Measurements from ENCODE around the gene TMEM131.

The TMEM131 gene

GRCh38 chr2:97781981-97782380 lies 213.8 kb downstream of the TMEM131 start:
- CTCF ChIA-PET = interaction anchor here (0.7 kb wide), 1 partner anchor 23 kb away, joined by 5 read pairs; no protein-coding TSS in a partner anchor
- DNase-seq (ENCODE audit: low spot score) = no peak
- TF ChIP-seq, protein P1, sequence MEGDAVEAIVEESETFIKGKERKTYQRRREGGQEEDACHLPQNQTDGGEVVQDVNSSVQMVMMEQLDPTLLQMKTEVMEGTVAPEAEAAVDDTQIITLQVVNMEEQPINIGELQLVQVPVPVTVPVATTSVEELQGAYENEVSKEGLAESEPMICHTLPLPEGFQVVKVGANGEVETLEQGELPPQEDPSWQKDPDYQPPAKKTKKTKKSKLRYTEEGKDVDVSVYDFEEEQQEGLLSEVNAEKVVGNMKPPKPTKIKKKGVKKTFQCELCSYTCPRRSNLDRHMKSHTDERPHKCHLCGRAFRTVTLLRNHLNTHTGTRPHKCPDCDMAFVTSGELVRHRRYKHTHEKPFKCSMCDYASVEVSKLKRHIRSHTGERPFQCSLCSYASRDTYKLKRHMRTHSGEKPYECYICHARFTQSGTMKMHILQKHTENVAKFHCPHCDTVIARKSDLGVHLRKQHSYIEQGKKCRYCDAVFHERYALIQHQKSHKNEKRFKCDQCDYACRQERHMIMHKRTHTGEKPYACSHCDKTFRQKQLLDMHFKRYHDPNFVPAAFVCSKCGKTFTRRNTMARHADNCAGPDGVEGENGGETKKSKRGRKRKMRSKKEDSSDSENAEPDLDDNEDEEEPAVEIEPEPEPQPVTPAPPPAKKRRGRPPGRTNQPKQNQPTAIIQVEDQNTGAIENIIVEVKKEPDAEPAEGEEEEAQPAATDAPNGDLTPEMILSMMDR (conservative IDR thresholded peaks at IDR 0.05; ENCODE audit: low read depth) = no peak
- POLR2A ChIA-PET (ENCODE audit: low non-redundant PET) = no interaction called here
- no peak overlapping the region for H3K27ac ChIP-seq

- CTCF ChIA-PET = no interaction called here
- H3K27ac ChIP-seq = no peak overlapping the region
- DNase-seq (ENCODE audit: low spot score) = no peak
- TF ChIP-seq, protein P1 (conservative IDR thresholded peaks at IDR 0.05; ENCODE audit: low read depth) = no peak
- POLR2A ChIA-PET (ENCODE audit: low non-redundant PET) = no interaction called here
These were observed 216.6 kb downstream of the TMEM131 start for GRCh38 chr2:97779141-97779540.

DNA sequence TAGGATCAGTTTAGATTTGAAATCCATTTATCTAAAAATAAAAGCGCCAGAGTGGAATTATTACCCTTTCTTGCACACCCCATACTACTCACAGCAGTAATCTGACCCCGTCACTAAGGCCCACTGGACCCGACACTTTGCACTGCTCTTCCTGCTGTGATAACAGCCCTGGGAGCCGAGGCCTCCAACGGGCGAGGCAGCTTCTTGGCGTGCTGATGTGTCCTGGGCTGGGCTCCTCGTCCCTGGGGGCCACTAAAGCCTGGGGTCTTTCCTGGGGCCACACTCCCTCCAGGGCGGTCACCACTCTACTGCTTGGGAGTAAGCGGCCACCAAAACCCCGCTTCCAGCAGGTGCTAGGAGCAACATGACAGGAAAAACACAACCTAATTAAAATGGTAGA lies 220.7 kb downstream of the TMEM131 start:
- no peak overlapping the region for H3K27ac ChIP-seq
- TF ChIP-seq, protein P1 (conservative IDR thresholded peaks at IDR 0.05; ENCODE audit: low read depth) = no peak
- ChIA-PET POLR2A (ENCODE audit: low non-redundant PET) (no interaction called here), CTCF (interaction anchor here (0.7 kb wide), 1 partner anchor 192 kb away, joined by 3 read pairs; no protein-coding TSS in a partner anchor)
- DNase-seq (ENCODE audit: low spot score) = no peak

DNA sequence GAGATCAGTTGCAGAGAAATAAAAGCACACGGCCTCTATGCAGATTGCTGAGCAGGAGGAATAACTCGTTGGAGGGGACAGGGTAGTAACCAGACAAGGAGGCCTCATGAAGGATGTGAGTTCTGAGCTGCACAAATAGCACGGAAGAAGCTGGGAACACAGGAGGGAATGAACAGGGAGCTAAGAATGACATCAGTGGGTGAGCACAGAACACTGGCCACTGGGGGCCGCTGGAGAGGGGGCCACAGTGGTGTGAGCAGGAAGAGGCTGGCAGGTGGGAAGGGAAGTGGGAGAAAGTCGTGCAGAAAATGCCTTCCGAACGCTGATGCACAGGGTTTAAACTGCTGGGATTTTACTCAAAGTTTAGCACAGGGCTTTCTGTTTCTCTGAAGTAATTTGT lies 221.3 kb downstream of the TMEM131 start:
- CTCF ChIA-PET = no interaction called here
- TF ChIP-seq, protein P1 (conservative IDR thresholded peaks at IDR 0.05; ENCODE audit: low read depth) = 0 out of 2 replicates have a peak, but pooled peaks have one; percentile 13

DNA sequence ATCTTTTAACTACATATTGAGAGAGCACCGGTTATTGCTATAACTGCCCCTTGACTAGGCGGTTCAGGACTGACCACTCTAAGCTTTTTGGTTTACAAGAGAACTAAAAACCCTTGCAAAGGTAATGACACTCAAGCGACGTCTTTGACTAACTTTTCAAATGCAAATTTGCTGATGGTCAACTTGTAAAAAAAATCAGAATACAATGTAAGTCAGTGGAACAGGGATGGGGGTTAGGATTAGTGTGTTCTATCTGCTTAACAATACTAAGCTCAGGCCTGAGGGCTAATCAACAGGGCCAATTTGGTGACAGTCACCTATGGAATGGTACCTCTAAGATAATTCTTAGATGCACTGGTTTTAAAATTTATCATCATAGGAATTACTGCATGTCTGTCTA lies 225.3 kb downstream of the TMEM131 start:
- ChIA-PET POLR2A (ENCODE audit: low non-redundant PET) (no interaction called here), CTCF (no interaction called here)
- TF ChIP-seq, protein P1 (conservative IDR thresholded peaks at IDR 0.05; ENCODE audit: low read depth) = no peak
- DNase-seq (ENCODE audit: low spot score) = no peak
- no peak overlapping the region for H3K27ac ChIP-seq

More for the DNA sequence above, 221.3 kb downstream of the TMEM131 start:
- H3K27ac ChIP-seq = no peak overlapping the region
- DNase-seq (ENCODE audit: low spot score) = peak; percentile 26
- POLR2A ChIA-PET (ENCODE audit: low non-redundant PET) = no interaction called here

GRCh38 chr2:97769711-97770110 lies 226.0 kb downstream of the TMEM131 start:
- CTCF ChIA-PET = no interaction called here
- POLR2A ChIA-PET (ENCODE audit: low non-redundant PET) = no interaction called here
- no peak for DNase-seq (ENCODE audit: low spot score)
- TF ChIP-seq, protein P1 (conservative IDR thresholded peaks at IDR 0.05; ENCODE audit: low read depth) = no peak
- no peak overlapping the region for H3K27ac ChIP-seq

DNA sequence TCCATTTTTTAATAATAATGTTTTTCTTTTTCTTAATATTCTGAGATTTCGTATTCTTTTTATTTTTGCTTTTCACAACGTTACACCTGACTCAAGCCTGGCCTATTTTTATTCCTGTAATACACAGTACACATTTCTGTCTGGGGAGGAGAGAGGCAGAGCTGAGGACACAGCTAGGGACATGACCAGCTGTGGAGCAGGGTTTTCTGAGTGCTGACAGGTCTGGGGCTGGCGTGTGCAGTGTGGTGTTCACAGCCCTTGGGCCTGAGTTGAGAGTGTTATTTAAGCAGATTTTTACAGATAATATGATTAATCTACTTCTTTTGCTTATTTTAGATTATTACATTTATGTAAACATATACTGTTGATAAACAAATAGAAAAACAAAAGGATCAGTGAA lies 226.4 kb downstream of the TMEM131 start:
- TF ChIP-seq, protein P1 (conservative IDR thresholded peaks at IDR 0.05; ENCODE audit: low read depth) = no peak
- ChIA-PET CTCF (no interaction called here), POLR2A (ENCODE audit: low non-redundant PET) (no interaction called here)
- no peak for DNase-seq (ENCODE audit: low spot score)
- no peak overlapping the region for H3K27ac ChIP-seq

All from RWPE1 (cell line).